HEK293T (cell line): ENCODE data around the gene RAB40B.

Experiments used
- BHLHE40 ChIP-seq: fragments of 450-650 bp; IDR thresholded peaks from 2 replicates; pipeline ENCODE4 v1.6.1; 2016; ENCODE audit warnings: mild to moderate bottlenecking, moderate library complexity, borderline replicate concordance
- HDGF ChIP-seq: fragments of 450-650 bp; IDR thresholded peaks from 2 replicates; pipeline ENCODE4 v1.6.1; 2017; ENCODE audit warnings: antibody characterized with exemption, borderline replicate concordance
- SP1 ChIP-seq: fragments of 450-650 bp; IDR thresholded peaks from 2 replicates; pipeline ENCODE4 v1.6.1; 2017

DNA sequence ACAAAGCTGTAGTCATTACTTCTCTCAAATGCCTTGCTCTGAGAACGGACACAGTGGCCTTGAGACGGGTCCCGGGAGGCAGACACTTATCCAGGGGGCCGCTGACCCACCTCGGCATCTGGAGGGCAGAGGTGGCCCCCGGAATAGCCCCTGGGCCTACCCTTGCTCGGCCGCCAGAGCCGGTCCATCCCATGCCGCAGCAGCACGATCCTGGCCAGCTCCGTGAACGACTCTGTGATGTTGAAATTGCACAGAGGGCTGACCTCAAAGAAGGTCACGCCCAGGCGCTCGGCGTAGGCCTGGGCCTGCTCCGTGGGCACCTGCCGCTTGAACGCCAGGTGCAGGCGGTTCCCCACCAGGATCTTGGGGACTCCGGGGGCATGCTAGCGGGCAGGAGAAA lies 40.2 kb downstream of the RAB40B start:
- TF ChIP-seq HDGF (no peak), SP1 (no peak), BHLHE40 (no peak)
